Measurements from ENCODE around the gene ARHGAP18.

GRCh38 chr6:129612440-129612839 lies 97.5 kb downstream of the ARHGAP18 start:
- no peak for TF ChIP-seq EZH2 (IDR thresholded peaks at IDR 0.05; ENCODE audit: insufficient read depth, poor library complexity, severe bottlenecking)
- no peak for TF ChIP-seq EZH2phosphoT487 (IDR thresholded peaks at IDR 0.05; ENCODE audit: insufficient read depth, low read depth)
